ENCODE data around the gene C2orf69. TPM values are rescaled to one million over a fixed set of nuclear protein-coding genes. Genes with fewer than 3 reads are reported as not detected.

The C2orf69 gene, protein sequence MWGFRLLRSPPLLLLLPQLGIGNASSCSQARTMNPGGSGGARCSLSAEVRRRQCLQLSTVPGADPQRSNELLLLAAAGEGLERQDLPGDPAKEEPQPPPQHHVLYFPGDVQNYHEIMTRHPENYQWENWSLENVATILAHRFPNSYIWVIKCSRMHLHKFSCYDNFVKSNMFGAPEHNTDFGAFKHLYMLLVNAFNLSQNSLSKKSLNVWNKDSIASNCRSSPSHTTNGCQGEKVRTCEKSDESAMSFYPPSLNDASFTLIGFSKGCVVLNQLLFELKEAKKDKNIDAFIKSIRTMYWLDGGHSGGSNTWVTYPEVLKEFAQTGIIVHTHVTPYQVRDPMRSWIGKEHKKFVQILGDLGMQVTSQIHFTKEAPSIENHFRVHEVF
- total RNA-seq, result 20.3 and 30.2 TPM in 2 replicates

DNA sequence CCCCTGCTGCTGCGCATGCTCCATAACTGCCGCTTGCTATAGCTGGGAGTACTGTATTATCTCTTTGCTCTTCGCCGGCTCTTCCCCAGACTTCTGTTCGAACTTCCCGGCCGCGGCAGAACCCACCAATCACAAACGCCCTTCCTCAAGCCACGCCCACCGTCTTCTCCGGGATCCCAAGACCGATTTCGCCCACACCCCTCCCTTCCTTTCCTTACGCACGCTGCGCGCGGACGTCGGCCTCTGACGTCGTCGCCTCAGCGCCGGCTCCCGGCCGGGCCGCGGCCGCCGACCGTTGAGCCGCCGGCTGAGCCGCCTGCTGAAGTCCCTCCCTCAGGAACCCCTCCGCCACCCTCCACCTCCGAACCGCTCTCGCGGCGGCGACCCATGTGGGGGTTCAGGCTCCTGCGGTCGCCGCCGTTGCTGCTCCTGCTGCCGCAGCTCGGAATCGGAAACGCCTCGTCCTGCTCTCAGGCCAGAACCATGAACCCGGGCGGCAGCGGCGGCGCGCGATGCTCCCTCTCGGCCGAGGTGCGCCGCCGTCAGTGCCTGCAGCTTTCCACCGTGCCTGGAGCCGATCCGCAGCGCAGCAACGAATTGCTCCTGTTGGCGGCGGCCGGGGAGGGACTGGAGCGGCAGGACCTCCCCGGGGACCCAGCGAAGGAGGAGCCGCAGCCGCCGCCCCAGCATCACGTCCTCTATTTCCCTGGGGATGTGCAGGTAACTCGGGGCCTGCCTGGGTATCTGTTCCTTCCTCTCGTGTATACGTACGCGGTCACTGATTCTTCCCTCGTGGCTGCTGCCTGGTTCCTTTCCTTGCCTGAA is at the start of gene C2orf69:
Gene C2orf69 (plus strand): TSS at position 242 of the 825 bp plus-strand sequence. CDS start 146 bp downstream, at position 388.

DNA sequence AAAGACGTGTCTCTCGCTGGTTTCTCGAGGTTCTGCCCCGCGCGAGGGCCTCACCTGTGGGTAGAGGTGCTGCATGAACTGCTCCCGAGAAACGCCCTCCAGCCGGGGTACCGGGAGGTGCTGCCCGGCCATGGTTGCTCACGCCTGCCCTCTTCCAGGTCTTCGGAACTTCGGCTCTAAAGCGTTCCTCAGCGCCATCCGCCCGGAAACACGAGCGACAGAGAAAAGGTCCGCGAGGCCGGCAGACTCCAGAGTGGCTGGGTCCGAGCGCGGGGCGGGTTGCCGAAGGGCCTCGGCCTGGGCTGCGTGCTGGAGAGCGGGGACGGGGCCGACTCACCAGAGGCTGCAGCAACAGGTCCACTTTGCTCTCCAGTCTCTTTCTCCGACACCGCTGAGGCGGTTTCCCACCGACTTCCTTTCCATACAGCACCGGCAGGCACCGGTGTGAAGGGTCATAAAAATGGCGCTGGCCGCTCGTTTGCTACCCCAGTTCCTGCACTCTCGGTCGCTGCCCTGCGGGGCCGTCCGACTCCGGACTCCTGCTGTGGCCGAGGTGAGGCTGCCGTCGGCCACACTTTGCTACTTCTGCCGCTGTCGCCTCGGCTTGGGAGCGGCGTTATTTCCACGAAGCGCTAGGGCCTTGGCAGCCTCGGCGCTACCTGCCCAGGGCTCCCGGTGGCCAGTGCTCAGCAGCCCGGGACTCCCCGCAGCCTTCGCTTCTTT is 44.4 kb downstream of the C2orf69 start, which contains the start of the genes MAIP1 and TYW5:
Gene MAIP1 (plus strand): TSS at position 244 of the 723 bp plus-strand sequence. CDS start 217 bp downstream, at position 461.
Gene TYW5 (minus strand): TSS at position 153 of the 723 bp plus-strand sequence. CDS start 21 bp downstream, at position 132.

Small RNA genes lying within 50 kb of the gene (small RNA-seq; reads per million reads assigned to genes)
- gene AC108032.1 (not detected), gene RN7SL717P (not detected)

Other genes starting within 250 kb of the C2orf69 start
- 1.2 and 1.7 TPM in 2 replicates for gene FTCDNL1, start 60.1 kb upstream of the C2orf69 start, total RNA-seq
- 12.4 and 13.6 TPM in 2 replicates for gene TYW5, start 44.2 kb downstream of the C2orf69 start, total RNA-seq
- 19.0 and 26.4 TPM in 2 replicates for gene MAIP1, start 44.3 kb downstream of the C2orf69 start, total RNA-seq

All from thoracic aorta endothelial cell (primary cell).